Progenitor cell of endocrine pancreas (in vitro differentiated cells): ENCODE measurements around the gene RAB35. TPM values are rescaled to one million over a fixed set of nuclear protein-coding genes. Genes with fewer than 3 reads are reported as not detected.

Experiments used
- DNase-seq: peaks from one replicate; pipeline ENCODE4 v3.0.0; 2021; ENCODE audit warnings: low spot score; ENCODE audit not compliant: unreplicated experiment
- H3K27ac Mint-ChIP-seq: 2 replicates; pipeline ENCODE4 v1.8.0; 2021; ENCODE audit warnings: mild to moderate bottlenecking, moderate library complexity, mixed read lengths
- H3K27me3 Mint-ChIP-seq: 2 replicates; pipeline ENCODE4 v1.8.0; 2021; ENCODE audit warnings: mixed read lengths
- H3K36me3 Mint-ChIP-seq: 2 replicates; pipeline ENCODE4 v1.8.0; 2022; ENCODE audit warnings: mixed read lengths; ENCODE audit not compliant: insufficient read depth
- H3K4me1 Mint-ChIP-seq: 2 replicates; pipeline ENCODE4 v1.8.0; 2021; ENCODE audit warnings: low read depth, mixed read lengths
- H3K4me3 Mint-ChIP-seq: 2 replicates; pipeline ENCODE4 v1.8.0; 2021; ENCODE audit warnings: low read depth, mild to moderate bottlenecking, moderate library complexity, mixed read lengths
- H3K9me3 Mint-ChIP-seq: 2 replicates; pipeline ENCODE4 v1.8.0; 2021; ENCODE audit warnings: low read depth, mixed read lengths
- CTCF ChIP-seq: fragments of 200-600 bp; sonication (generic); IDR thresholded peaks from one replicate; pipeline ENCODE4 v1.5.0; 2021; ENCODE audit warnings: antibody characterized with exemption, mild to moderate bottlenecking; ENCODE audit not compliant: unreplicated experiment
- long read RNA-seq: library from polyadenylated mRNA; unstranded; transcript quantifications from one replicate; pipeline ENCODE4 v2.0.0, GENCODE V29; 2020
- total RNA-seq: library from RNA; stranded (reverse); gene quantifications from 2 replicates; pipeline ENCODE4 v1.2.1, GENCODE V29; 2021

The RAB35 gene
- 36.7 and 38.1 TPM in 2 replicates for total RNA-seq
- long read RNA-seq: 0 reads

DNA sequence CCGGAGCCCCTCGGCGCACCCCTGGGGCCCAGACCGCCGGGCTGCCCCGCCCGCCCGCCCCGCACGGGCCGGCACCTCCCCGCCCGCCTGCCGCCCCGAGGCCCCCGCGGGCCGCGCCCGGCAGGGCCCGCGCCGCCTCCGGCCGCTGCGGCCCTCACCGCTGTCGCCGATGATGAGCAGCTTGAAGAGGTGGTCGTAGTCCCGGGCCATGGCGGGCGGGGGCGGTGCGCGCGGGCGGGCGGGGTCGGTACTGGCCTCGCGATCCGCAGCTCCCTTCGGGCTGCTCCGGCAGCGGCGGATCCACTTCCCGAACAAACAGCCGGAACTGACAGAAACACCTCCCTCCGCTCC, at the start of gene RAB35:
RAB35 (minus strand) TSS at position 313 of the 351 bp plus-strand sequence; CDS start at position 210, 103 bp downstream.
- Mint-ChIP-seq H3K9me3 (no peaks in the 10 kb centered on the region), H3K4me1 (peaks cover 25% of the 10 kb centered on the region)
- no peak for TF ChIP-seq CTCF

GRCh38 chr12:120164293-120164692, 47.7 kb upstream of the RAB35 start:
- no peak for TF ChIP-seq CTCF
- no peak for DNase-seq
- H3K9me3 Mint-ChIP-seq: no peaks in the 10 kb centered on the region
- no peaks in the 10 kb centered on the region for H3K27me3 Mint-ChIP-seq
- peaks cover 21% of the 10 kb centered on the region for H3K36me3 Mint-ChIP-seq
- no peak overlapping the region for H3K27ac Mint-ChIP-seq
- H3K4me1 Mint-ChIP-seq: no peaks in the 10 kb centered on the region
- H3K4me3 Mint-ChIP-seq: no peak overlapping the region

More for the DNA sequence above, at the start of gene RAB35:
- H3K27me3 Mint-ChIP-seq: no peaks in the 10 kb centered on the region
- no peak for DNase-seq
- peak within 1 kb of the TSS; percentile 84 for H3K4me3 Mint-ChIP-seq
- H3K27ac Mint-ChIP-seq: peak within 1 kb of the TSS; percentile 92
- peaks cover 7% of the 10 kb centered on the region for H3K36me3 Mint-ChIP-seq

DNA sequence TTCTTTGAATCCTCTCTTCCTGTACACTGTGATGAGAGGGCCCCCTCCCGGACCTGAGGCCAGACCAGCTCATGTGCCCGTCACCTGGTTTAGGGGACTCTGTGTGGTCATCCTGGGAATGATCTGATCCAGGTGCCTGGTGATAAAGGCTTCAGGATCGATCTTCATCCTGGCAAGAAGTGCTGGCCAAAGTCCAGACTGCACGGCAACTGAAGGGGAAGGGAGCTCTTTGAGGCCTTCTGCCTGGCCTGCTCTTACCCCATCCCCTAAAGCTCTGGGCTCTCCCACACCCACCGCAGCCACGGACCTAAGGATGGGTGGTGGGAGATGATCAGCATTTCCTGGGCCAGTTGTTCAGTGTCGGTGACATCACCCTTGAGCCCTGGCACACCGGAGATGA, 46.2 kb upstream of the RAB35 start:
- H3K36me3 Mint-ChIP-seq: peaks cover 19% of the 10 kb centered on the region
- no peak for DNase-seq
- TF ChIP-seq CTCF: no peak
- no peak overlapping the region for H3K4me3 Mint-ChIP-seq
- H3K9me3 Mint-ChIP-seq: no peaks in the 10 kb centered on the region
- H3K4me1 Mint-ChIP-seq: no peaks in the 10 kb centered on the region
- no peak overlapping the region for H3K27ac Mint-ChIP-seq
- H3K27me3 Mint-ChIP-seq: no peaks in the 10 kb centered on the region

GRCh38 chr12:120161852-120162251, 45.3 kb upstream of the RAB35 start:
- peaks cover 23% of the 10 kb centered on the region for H3K36me3 Mint-ChIP-seq
- no peaks in the 10 kb centered on the region for H3K27me3 Mint-ChIP-seq
- no peak for DNase-seq
- TF ChIP-seq CTCF: no peak
- no peaks in the 10 kb centered on the region for H3K9me3 Mint-ChIP-seq
- H3K4me3 Mint-ChIP-seq: no peak overlapping the region
- no peak overlapping the region for H3K27ac Mint-ChIP-seq
- H3K4me1 Mint-ChIP-seq: no peaks in the 10 kb centered on the region

DNA sequence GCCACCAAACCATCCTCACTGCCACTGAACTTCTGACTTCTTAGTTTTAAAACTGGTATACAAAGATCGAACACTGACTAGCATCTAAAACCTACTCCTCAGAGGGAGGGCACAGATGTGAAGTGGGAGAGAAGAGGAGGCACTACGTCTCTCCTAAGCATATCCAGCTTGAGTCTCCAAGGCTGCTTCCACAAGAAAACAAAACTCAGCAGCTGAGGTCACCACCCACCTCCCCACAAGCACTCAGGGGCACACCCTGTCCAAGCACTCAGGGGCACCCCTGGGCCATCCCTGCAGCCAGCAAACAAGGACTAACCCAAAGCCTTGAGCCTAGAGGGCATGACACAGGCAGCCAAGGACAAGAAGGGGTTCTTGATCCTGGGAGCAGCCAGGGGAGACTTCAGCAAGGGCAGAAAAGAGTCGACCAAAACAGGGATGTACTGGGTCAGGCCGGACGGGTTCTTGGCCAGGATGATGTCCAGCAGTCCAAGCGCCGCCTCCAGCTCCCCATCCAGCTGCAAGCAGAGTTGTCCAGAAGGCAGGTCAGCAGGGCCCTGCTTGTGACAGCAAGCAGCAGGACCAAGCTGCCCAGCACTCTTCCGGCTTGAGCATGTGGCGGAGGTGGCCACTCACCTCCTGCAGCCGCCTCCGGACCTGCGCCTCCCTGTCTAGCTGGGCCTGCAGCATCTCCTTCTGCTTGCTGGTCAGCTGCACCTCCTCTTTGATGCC, 43.1 kb upstream of the RAB35 start:
- no peaks in the 10 kb centered on the region for H3K9me3 Mint-ChIP-seq
- no peak for TF ChIP-seq CTCF
- no peaks in the 10 kb centered on the region for H3K4me1 Mint-ChIP-seq
- no peaks in the 10 kb centered on the region for H3K27me3 Mint-ChIP-seq
- no peak overlapping the region for H3K27ac Mint-ChIP-seq
- no peak overlapping the region for H3K4me3 Mint-ChIP-seq
- no peak for DNase-seq
- peaks cover 28% of the 10 kb centered on the region for H3K36me3 Mint-ChIP-seq
